Inflammatory macrophage (primary cell): ENCODE data around the gene MAMSTR.
"Not testable (repeated sequence)": the region's sequence is repeated elsewhere in the genome, so short reads cannot be mapped to it uniquely, and the experiment has no call there.

Source experiments
- DNase-seq, 2 donors: peaks; one replicate each; pipeline ENCODE4 v3.0.0-alpha.2; 2020 to 2022

The MAMSTR gene

GRCh38 chr19:48685583-48685982, 33.9 kb downstream of the MAMSTR start:
- no peak for DNase-seq

GRCh38 chr19:48683349-48683748, 36.2 kb downstream of the MAMSTR start:
- DNase-seq = peak in 1 of 2 donors; percentile 36

- DNase-seq = peak; percentile 74 to 95
Observed at GRCh38 chr19:48681127-48681470, 38.4 kb downstream of the MAMSTR start.

GRCh38 chr19:48680436-48681126, 38.9 kb downstream of the MAMSTR start:
- DNase-seq = no peak

- not testable (repeated sequence) for DNase-seq
Observed at GRCh38 chr19:48680006-48680405, 39.5 kb downstream of the MAMSTR start.

GRCh38 chr19:48678201-48678600, 41.3 kb downstream of the MAMSTR start:
- no peak for DNase-seq

GRCh38 chr19:48676887-48677286, 42.6 kb downstream of the MAMSTR start:
- DNase-seq = no peak

- DNase-seq = no peak
Observed at GRCh38 chr19:48676487-48676886, 43.0 kb downstream of the MAMSTR start.

- DNase-seq = peak; percentile 88 to 95
Observed at GRCh38 chr19:48674921-48675824, 44.4 kb downstream of the MAMSTR start.

GRCh38 chr19:48674216-48674809, 45.2 kb downstream of the MAMSTR start:
- no peak for DNase-seq

GRCh38 chr19:48673436-48674100, 46.0 kb downstream of the MAMSTR start:
- no peak for DNase-seq

- DNase-seq = no peak
Observed at GRCh38 chr19:48672994-48673393, 46.5 kb downstream of the MAMSTR start, which contains the start of gene NTN5. Gene NTN5, minus strand, starts transcription at chr19:48673017. Its CDS starts 2,031 bp downstream, at chr19:48670986.

GRCh38 chr19:48671446-48671995, 48.0 kb downstream of the MAMSTR start:
- no peak for DNase-seq

GRCh38 chr19:48670699-48671445, 48.7 kb downstream of the MAMSTR start:
- DNase-seq = no peak

GRCh38 chr19:48669903-48670668, 49.4 kb downstream of the MAMSTR start:
- DNase-seq = no peak

GRCh38 chr19:48668761-48669160, 50.8 kb downstream of the MAMSTR start:
- DNase-seq = no peak

GRCh38 chr19:48668332-48668731, 51.2 kb downstream of the MAMSTR start:
- no peak for DNase-seq

GRCh38 chr19:48665786-48666185, 53.7 kb downstream of the MAMSTR start:
- DNase-seq = no peak

- no peak for DNase-seq
Observed at GRCh38 chr19:48664476-48664875, 55.0 kb downstream of the MAMSTR start.

GRCh38 chr19:48663667-48664066, 55.9 kb downstream of the MAMSTR start:
- no peak for DNase-seq
